GM19463 (cell line): ENCODE data around the gene KSR2.

Experiments
- ATAC-seq: cut with Tn5 transposase; IDR thresholded peaks from one replicate; pipeline ENCODE4 v1.9.1; 2021; ENCODE audit warnings: mild to moderate bottlenecking, moderate library complexity; ENCODE audit not compliant: unreplicated experiment

KSR2 gene

GRCh38 chr12:117551665-117552064 lies 417.1 kb downstream of the KSR2 start:
- ATAC-seq, result no peak

GRCh38 chr12:117547209-117547608 lies 421.6 kb downstream of the KSR2 start:
- no peak for ATAC-seq

- ATAC-seq, result no peak
Observed at GRCh38 chr12:117545216-117545615, 423.6 kb downstream of the KSR2 start.

- no peak for ATAC-seq
Observed at GRCh38 chr12:117540011-117540410, 428.8 kb downstream of the KSR2 start.

GRCh38 chr12:117538926-117539325 lies 429.9 kb downstream of the KSR2 start:
- ATAC-seq, result no peak

GRCh38 chr12:117538032-117538690 lies 430.6 kb downstream of the KSR2 start:
- no peak for ATAC-seq

GRCh38 chr12:117533687-117534086 lies 435.1 kb downstream of the KSR2 start:
- no peak for ATAC-seq

- ATAC-seq, result no peak
Observed at GRCh38 chr12:117530796-117531195, 438.0 kb downstream of the KSR2 start.

GRCh38 chr12:117528538-117528937 lies 440.3 kb downstream of the KSR2 start:
- no peak for ATAC-seq

- no peak for ATAC-seq
Observed at GRCh38 chr12:117527479-117527855, 441.3 kb downstream of the KSR2 start.

GRCh38 chr12:117526757-117527478 lies 441.9 kb downstream of the KSR2 start:
- ATAC-seq, result no peak

GRCh38 chr12:117525766-117526165 lies 443.0 kb downstream of the KSR2 start:
- no peak for ATAC-seq

GRCh38 chr12:117524806-117525205 lies 444.0 kb downstream of the KSR2 start:
- no peak for ATAC-seq

- ATAC-seq, result no peak
Observed at GRCh38 chr12:117523971-117524370, 444.8 kb downstream of the KSR2 start.

GRCh38 chr12:117522559-117522958 lies 446.2 kb downstream of the KSR2 start:
- no peak for ATAC-seq

- ATAC-seq, result no peak
Observed at GRCh38 chr12:117521867-117522266, 446.9 kb downstream of the KSR2 start.

GRCh38 chr12:117521346-117521745 lies 447.4 kb downstream of the KSR2 start:
- no peak for ATAC-seq

GRCh38 chr12:117518594-117519270 lies 450.1 kb downstream of the KSR2 start:
- no peak for ATAC-seq

GRCh38 chr12:117517219-117517739 lies 451.5 kb downstream of the KSR2 start:
- ATAC-seq, result no peak

GRCh38 chr12:117516034-117516433 lies 452.8 kb downstream of the KSR2 start:
- ATAC-seq, result no peak

- ATAC-seq, result no peak
Observed at GRCh38 chr12:117514016-117514415, 454.8 kb downstream of the KSR2 start.

GRCh38 chr12:117513353-117513752 lies 455.4 kb downstream of the KSR2 start:
- no peak for ATAC-seq
